ENCODE measurements around the gene FFAR3.
A peak's percentile ranks its signal among the peaks of the same experiment; 100 is the strongest.

Gene FFAR3, protein sequence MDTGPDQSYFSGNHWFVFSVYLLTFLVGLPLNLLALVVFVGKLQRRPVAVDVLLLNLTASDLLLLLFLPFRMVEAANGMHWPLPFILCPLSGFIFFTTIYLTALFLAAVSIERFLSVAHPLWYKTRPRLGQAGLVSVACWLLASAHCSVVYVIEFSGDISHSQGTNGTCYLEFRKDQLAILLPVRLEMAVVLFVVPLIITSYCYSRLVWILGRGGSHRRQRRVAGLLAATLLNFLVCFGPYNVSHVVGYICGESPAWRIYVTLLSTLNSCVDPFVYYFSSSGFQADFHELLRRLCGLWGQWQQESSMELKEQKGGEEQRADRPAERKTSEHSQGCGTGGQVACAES

DNA sequence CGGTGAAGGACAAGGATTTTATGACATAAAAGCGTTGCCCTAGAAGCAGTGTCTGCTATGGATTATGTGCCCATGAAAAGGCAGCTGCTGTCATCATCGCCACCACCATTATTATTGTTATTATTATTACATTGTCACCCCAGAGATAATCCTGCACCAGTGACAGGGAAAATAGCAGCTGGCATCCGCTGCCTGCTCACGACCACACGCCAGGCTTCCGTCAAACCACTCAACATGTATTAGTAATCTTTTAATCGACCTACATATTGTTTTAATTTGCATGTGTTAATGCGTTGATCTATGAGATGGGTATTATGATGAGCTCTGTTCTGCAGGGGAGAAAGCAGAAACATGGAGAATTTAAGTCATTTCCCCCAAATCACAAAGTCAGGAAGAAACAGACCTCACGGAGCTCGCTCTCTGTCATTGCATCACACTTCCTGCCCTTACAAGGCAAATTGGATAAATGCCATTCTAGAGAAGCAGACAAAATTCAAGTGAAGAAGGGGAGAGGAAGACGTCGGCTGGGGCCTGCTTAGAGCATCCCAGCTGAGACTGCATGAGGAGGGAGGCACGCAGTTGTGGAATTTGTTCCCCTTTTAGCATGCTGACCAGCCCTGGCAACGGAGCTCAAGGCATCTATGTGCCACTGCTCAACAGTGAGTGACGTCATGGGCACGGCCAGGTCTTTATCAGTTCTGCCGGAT lies at the start of gene FFAR3:
Gene FFAR3 (plus strand): TSS at position 594 of the 707 bp plus-strand sequence. CDS start 431 bp downstream, outside the sequence.
- DNase-seq (ENCODE audit: low read depth): peak; percentile 4

DNA sequence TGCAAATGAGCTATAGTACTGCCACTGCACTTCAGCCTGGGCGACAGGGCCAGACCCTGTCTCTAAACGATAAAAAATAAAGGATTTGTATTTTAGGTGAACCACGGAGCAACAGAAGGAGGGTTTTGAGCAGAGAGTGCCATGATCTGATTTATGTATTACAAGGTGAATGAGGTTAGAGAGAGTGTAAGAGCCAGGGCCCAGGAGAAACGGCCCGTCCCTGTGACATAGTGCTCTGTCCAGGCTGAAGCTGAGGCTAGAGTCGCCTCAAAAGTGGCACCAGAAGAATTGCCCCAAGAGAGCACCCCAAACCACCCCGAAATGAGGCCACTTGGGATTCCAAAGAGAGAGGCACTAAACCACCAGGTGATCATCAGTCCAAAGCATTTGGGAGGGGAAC lies 49.4 kb upstream of the FFAR3 start:
- DNase-seq (ENCODE audit: low read depth): no peak

DNA sequence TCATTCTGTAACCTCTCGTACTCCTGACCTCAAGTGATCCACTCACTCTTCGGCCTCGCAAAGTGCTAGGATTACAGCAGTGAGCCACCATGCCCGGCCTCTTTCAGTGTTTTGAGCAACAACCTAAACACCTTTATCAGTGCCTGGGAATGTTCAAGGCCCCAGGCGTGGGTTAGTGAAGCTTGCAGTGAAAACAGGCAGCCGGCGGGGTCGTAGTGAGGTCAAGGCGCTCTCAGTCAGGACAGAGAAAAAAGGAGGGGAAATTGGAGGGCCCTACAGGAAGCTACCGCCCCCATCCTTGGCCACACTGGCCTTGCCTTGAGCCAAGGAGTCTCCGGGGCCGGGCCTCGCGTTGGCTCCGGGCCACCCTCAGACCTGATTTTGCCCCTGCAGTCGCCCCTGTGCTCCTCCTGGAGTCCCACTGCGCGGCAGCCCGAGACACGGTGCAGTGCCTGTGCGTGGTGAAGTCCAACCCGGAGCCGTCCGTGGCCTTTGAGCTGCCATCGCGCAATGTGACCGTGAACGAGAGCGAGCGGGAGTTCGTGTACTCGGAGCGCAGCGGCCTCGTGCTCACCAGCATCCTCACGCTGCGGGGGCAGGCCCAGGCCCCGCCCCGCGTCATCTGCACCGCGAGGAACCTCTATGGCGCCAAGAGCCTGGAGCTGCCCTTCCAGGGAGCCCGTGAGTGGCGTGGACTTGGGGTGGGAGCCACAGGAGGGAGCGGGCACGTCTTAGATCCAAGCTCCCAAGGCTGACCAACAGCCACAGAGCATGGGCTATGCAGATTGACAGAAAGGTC lies 48.6 kb upstream of the FFAR3 start:
- DNase-seq (ENCODE audit: low read depth): no peak

DNA sequence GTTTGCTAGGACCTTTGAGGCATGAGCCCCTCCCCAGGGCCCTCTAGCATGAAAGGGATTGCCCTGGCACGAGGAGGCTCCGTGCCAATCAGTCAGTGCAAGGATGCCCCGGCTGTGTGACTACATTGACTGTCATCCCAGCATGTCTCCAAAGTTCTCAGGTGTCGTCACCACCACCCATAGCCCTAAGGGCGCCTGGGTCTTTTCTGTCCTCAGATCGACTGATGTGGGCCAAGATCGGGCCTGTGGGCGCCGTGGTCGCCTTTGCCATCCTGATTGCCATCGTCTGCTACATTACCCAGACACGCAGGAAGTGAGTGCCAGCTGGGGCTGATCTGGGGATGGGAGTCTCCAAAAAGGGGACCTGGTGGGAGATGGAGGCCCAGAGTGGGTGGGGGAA lies 47.9 kb upstream of the FFAR3 start:
- DNase-seq (ENCODE audit: low read depth): no peak

DNA sequence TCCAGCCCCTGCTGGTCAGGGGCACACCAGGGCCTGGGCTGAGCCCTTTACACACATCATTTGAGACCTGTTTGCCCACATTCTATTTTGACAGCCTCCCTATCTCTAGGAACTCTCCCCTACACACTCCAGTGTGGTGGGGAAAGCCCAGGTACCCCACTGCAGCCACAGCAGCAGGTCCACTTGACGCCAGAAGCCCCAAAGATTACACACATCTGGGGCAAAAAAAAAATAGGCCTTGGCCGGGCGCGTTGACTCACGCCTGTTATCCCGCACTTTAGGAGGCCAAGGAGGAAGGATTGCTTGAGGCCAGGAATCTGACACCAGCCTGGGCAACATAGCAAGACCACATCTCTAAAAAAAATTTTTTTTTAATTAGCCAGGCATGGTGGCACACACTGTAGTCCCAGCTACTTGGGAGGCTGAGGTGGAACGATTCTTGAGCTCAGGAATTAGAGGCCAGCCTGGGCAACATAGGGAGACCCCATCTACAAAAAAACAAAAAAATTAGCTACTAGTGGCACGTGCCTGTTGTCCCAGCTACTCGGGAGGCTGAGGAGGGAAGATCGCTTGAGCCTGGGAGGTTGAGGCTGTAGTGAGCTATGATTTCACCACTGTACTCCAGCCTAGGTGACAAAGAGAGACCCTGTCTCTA lies 47.3 kb upstream of the FFAR3 start:
- DNase-seq (ENCODE audit: low read depth): no peak

DNA sequence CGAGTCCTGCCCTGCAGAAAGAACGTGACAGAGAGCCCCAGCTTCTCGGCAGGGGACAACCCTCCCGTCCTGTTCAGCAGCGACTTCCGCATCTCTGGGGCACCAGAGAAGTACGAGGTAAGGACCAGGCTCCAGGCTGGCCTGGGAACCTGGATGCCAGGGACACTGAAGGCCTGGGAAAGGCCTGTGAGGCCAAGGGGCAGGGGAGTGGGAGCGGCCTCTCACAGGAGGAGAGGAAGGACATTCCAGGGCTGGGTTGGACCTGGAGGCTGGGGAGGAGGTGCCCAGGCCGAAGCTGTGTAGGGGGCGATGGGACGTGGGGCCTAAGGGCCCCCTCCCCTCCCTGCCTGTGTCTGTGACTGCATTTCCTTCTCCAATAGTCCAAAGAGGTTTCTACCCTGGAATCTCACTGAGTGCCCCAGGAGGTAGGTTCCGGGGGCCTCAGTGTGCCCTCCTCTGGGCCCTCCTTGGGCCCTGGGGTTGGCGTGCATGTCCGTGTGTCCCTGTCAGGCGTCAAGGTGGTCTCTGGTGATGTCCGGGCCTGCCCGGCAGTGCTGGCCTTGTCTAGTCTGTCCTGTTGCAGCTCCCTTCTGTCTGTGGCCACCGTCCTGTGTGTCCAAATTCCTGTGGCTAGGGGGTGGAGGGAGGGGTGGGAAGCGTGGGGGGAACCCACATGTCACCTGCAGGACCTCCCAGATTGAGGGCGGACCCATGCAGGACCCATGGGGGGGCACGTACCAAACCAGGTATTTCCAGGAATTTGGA lies 46.2 kb upstream of the FFAR3 start:
- no peak for DNase-seq (ENCODE audit: low read depth)

DNA sequence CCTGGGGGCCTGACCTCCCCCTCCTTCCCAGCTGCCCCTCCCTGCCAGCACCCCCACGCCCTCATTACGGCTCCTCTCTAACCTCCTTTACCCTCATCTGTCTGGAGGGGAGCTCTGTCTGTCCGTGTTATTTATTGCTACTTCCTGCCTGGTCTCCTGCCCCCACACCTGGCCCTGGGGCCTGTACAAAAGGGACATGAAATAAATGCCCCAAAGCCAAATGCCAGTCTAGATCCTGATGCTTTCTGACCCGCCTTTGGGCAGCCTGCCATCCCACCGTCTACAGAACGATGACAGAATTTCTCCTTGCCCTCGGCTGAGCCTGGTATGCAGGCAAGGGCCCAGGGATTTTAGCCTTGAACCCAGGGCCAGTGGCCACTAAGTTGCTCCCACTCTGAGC lies 44.7 kb upstream of the FFAR3 start:
- DNase-seq (ENCODE audit: low read depth): no peak

DNA sequence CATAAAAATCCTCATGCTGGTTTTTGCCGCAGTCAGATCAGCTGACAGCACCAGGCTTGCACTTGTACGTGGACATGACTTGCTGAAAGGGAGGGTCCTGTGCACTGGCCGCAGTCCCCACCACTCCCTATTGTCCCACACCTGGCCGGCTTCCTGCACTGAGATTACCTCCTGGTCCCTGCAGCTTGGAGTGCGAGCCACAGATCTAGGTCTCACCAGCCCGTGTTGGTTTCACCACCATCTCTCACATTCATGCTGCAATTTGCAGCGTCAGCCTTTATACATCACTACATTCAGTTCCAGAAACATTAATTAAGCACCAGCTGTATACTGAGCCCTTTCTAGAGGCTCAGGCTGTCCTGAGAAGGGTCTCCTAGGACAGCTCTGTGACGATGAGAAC lies 44.2 kb upstream of the FFAR3 start:
- no peak for DNase-seq (ENCODE audit: low read depth)

DNA sequence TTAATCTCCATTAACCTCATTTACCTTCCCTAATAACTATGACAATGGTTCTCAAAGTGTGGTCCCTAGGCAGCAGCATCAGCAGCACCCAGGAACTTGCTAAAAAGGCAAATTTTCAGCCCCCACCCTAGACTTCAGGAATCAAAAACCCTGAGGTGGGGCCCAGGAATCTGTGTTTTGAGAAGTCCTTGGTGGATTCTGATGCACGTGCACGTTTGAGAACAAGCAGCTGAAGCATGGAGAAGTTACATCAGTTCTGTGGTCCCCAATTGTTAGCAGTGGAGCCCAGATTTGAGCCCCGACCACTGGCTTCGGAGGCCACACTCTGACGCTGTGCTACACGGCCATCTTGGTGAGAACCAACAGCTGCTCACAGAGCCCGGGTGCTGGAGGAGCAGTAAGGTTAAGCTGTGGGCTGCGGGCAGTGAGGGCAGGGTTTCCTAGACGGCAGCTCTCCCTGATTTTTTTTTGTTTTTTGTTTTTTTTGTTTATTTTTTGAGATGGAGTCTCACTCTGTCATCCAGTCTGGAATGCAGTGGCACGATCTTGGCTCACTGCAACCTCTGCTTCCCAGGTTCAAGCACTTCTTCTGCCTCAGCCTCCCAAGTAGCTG lies 43.3 kb upstream of the FFAR3 start:
- no peak for DNase-seq (ENCODE audit: low read depth)

DNA sequence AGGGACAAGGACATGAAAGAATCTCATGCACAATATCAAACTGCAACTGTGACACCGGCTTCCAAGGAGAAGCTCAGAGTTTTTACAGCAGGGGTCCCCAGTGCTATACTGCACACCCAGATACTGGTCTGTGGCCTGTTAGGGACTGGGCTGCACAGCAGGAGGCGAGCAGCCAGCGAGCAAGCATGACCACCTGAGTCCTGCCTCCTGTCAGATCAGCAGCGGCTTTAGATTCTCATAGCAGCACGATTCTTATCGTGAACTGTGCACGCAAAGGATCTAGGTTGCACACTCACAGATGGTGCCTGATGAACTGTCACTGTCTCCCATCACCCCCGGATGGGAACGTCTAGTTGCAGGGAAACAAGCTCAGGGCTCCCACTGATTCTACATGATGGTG lies 42.4 kb upstream of the FFAR3 start:
- DNase-seq (ENCODE audit: low read depth): no peak

DNA sequence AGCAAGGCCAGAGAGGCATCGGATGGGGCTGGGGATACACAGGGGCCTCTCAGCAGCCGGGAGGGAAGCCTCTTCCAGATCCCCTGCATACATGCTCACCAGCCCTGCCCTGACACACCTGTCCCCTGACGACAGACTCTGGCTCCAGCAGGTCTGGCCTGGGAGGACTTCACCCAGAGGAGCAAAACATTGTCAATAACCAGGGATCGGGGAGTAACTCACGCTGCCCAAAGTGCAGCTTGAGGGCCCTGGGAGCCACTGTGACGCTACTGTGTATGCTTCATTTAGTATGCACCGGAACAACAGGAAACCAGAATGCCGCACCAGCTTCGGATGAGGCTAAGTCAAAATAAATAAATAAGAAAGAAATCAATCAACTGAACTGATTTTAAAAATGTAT lies 41.7 kb upstream of the FFAR3 start:
- DNase-seq (ENCODE audit: low read depth): no peak

DNA sequence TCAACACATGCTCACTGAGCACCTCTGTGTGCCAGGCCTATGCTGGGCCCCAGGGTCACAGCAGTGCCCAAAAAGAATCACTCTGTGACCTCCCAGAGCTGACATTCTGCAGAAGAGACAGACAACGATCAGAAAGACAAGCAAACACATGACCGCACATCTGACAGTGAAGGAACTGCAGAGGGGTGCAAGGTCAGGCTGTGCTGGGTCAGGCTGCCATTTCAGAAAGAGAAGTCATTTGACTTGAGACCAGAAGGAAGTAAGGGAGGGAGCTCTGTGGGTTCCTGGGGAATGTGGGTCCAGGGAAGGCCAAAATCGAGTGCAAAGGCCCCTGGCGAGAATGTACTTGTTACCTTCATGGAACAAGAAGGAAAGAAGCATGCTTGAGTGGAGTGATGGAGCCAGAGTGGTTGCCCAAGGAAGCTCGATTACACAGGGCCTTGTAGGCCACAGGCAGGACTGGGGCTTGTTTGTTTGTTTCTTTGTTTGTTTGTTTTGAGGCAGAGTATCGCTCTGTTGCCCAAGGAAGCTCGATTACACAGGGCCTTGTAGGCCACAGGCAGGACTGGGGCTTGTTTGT lies 40.7 kb upstream of the FFAR3 start:
- DNase-seq (ENCODE audit: low read depth): no peak

DNA sequence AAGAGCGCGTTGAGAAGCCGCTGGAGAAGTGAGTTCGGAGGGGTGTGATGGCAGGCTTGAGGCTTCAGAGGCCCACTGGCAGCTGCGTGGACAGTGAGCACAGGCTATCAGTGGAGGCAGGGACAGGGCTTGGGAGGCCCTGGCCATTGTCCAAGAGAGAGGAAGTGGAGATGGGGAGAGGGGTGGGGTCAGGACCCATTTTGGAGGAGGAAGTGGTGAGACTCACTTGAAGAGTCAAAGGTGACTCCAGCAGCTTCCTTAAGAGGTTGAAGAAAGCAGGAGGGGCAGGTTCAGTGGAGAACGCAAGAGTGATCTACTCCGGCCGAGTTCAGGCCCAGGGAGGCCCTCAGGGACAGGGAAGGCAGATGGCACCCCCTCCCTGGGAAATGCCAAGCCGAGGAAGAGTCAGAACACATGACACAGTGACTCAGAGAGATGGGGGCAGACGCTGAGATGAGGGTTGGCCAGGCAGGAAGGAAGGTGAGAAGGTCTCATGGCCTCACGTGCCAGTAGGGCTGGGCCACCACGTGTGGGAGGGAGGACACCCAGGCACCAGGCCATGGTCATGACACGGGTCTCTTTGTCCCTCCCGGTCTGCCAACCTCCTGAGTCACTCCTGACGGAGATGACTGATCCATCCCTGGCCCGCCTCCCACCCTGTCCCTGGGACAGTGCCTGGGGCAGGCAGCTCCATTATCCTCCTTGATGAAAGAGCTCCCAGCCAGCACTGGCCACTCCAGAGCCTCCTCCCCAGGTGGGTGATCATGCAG lies 39.4 kb upstream of the FFAR3 start:
- peak; percentile 79 for DNase-seq (ENCODE audit: low read depth)

DNA sequence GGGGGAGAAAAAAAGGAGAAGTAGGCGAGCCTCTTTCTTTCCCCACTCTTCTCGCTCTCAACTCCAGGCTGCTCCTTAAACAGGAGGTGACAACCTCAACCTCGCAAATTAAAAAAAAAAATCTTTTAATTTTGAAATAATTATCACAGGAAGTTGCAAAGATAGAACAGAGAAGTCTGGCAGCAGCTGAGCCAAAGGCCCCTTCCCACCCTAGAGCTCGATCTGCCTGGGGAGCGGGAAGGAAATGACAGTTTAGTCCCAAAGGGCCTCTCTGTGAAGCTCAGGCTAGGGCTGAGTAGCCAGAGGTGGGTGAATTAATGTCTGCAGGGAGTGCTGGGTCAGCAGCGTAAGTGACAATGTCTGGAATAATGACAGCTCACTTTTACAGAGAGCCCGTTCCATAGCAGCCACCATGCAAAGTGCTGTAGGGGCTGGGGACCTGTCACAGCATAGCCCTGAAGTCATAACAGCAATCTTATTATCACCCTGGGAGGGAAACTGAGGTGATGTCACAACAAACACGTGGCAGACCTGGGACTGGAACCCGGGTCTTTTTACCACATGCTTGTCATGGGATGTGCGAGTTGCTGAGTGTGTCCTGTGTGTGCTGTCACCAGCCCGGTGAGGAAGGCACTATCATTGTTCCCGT lies 38.1 kb upstream of the FFAR3 start:
- DNase-seq (ENCODE audit: low read depth): no peak

DNA sequence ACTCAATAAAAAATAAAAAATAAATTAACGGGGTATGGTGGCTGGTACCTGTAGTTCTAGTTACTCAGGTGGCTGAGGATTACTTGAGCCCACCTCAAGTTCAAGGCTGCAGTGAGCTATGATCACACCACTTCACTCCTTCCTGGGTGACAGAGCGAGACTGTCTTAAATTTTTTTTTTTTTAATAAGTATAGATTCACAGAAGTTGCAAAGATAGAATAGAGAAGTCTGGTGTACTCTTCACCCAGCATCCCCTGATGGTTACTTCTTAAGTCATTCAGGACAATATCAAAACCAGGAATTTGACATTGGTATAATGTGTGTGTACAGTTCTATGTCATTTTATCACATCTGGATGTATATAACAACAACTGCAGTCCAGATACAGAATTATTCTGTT lies 37.0 kb upstream of the FFAR3 start:
- no peak for DNase-seq (ENCODE audit: low read depth)

DNA sequence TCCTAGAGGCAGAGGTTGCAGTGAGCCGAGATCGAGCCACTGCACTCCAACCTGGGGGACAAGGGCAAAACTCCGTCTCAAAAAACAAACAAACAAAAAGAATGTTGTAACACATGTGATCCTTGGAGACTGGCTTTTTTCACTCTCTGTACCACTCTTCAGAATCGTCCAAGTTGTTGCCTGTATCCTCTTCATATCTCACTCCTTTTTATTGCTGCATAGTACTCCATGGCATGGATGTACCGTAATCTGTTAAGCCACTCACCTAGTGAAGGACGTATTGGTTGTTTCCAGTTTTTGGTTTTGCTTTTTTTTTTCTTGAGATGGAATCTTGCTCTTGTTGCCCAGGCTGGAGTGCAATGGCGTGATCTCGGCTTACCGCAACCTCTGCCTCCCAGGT lies 36.2 kb upstream of the FFAR3 start:
- no peak for DNase-seq (ENCODE audit: low read depth)

DNA sequence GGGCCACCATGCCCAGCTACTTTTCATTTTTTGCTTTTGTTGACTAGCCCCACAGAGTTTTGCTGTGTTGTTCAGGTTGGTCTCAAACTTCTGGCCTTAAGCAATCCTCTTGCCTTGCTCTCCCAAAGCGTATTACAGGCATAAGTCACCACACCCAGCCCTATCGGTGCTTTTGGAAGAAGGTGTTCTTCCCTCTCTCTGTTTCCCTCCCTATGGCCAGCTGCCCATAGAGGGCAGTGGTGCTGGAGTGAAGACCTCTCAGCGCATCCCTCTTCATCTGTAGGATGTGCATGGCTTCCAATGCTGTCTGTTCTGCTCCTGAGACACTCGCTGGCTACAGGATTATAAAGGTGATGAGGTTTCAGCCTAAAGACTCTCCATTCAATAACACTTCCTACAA lies 30.6 kb upstream of the FFAR3 start:
- no peak for DNase-seq (ENCODE audit: low read depth)

DNA sequence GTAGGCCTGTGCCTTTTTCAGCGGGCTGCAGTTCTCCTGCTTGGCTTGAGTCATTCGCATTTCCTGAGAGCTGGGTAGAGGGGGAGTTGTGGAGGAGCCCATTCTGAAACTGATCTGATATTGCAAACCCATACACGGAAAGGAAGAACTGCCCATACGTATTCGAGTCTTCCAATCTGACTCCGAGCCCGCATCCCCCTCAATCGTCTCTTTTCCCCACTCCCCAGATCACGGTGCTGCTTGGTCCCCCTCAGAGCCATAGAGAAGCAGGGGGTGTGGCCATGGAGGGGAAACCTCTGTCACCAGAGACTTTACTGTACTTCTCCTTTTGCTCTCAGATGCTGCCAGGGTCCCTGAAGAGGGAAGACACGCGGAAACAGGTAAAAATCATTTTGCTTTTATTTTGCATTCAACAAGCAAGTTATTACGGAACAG lies 29.4 kb upstream of the FFAR3 start, which contains the start of gene CD22:
Gene CD22 (plus strand): TSS at position 337 of the 435 bp plus-strand sequence. CDS start 2,854 bp downstream, outside the sequence.
- DNase-seq (ENCODE audit: low read depth): no peak

DNA sequence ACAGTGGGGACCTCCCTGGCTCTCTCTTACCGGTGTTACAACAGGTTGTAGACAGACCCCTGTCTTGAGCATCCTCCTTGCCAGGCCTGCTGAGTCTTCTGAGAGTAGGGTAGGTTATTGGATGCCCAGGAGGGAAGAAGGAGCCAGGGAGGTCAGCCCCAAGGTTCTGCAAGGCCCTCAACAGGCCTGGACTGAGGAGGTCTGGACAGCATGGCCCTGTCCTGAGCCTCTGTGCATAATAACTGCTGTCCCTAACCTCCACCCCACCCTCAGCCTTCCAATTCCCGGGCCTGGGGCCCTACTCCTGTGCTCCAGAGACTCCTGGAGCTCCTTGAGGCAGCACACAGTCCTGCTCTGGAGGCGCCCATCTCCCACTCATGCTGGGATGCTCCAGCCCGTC lies 28.9 kb upstream of the FFAR3 start:
- DNase-seq (ENCODE audit: low read depth): no peak

Data from GM04504 (cell line).